Measurements from ENCODE around the gene LASP1NB.

LASP1NB gene

GRCh38 chr17:38898291-38898679, 27.1 kb upstream of the LASP1NB start:
- ChIA-PET POLR2A (interaction anchor here (0.6 kb wide), 1 partner anchor 50 kb away, joined by 3 read pairs; no protein-coding TSS in a partner anchor), CTCF (no interaction called here)
- no peak for TF ChIP-seq CTCF (IDR thresholded peaks at IDR 0.05; ENCODE audit: insufficient read depth, low read length, missing control alignments)
- DNase-seq (ENCODE audit: low read depth, low spot score): no peak
- H3K4me3 ChIP-seq (ENCODE audit: low read depth, low read length): no peak overlapping the region

GRCh38 chr17:38898812-38899348, 26.5 kb upstream of the LASP1NB start:
- CTCF ChIA-PET: no interaction called here
- no peak for TF ChIP-seq CTCF (IDR thresholded peaks at IDR 0.05; ENCODE audit: insufficient read depth, low read length, missing control alignments)
- POLR2A ChIA-PET: no interaction called here
- no peak for DNase-seq (ENCODE audit: low read depth, low spot score)
- H3K4me3 ChIP-seq (ENCODE audit: low read depth, low read length): no peak overlapping the region

- POLR2A ChIA-PET: no interaction called here
- TF ChIP-seq CTCF (IDR thresholded peaks at IDR 0.05; ENCODE audit: insufficient read depth, low read length, missing control alignments): no peak
- DNase-seq (ENCODE audit: low read depth, low spot score): no peak
- H3K4me3 ChIP-seq (ENCODE audit: low read depth, low read length): no peak overlapping the region
- CTCF ChIA-PET: no interaction called here
Measured at GRCh38 chr17:38899421-38899820, 26.0 kb upstream of the LASP1NB start.

GRCh38 chr17:38900978-38901656, 24.3 kb upstream of the LASP1NB start:
- TF ChIP-seq CTCF (IDR thresholded peaks at IDR 0.05; ENCODE audit: insufficient read depth, low read length, missing control alignments): no peak
- H3K4me3 ChIP-seq (ENCODE audit: low read depth, low read length): no peak overlapping the region
- ChIA-PET POLR2A (interaction anchor here (0.9 to 2.2 kb wide), 8 partner anchors 9 to 82 kb away, joined by 3 to 14 read pairs (median 6); partner anchors contain the start of gene LASP1), CTCF (interaction anchor here (0.7 to 1.7 kb wide), 4 partner anchors 12 to 28 kb away, joined by 3 to 4 read pairs (median 4); no protein-coding TSS in a partner anchor)
- peak; percentile 89 for DNase-seq (ENCODE audit: low read depth, low spot score)

GRCh38 chr17:38903404-38903803, 22.0 kb upstream of the LASP1NB start:
- ChIA-PET CTCF (interaction anchor here (1.0 to 1.2 kb wide), 2 partner anchors 23 to 249 kb away, joined by 3 to 4 read pairs; no protein-coding TSS in a partner anchor), POLR2A (no interaction called here)
- no peak for TF ChIP-seq CTCF (IDR thresholded peaks at IDR 0.05; ENCODE audit: insufficient read depth, low read length, missing control alignments)
- DNase-seq (ENCODE audit: low read depth, low spot score): no peak
- no peak overlapping the region for H3K4me3 ChIP-seq (ENCODE audit: low read depth, low read length)

GRCh38 chr17:38904892-38905291, 20.5 kb upstream of the LASP1NB start:
- no peak for DNase-seq (ENCODE audit: low read depth, low spot score)
- ChIA-PET CTCF (no interaction called here), POLR2A (no interaction called here)
- H3K4me3 ChIP-seq (ENCODE audit: low read depth, low read length): no peak overlapping the region
- TF ChIP-seq CTCF (IDR thresholded peaks at IDR 0.05; ENCODE audit: insufficient read depth, low read length, missing control alignments): no peak

Measured in AG04449 (cell line).